ENCODE data around the gene TMEM31. TPM values are rescaled to one million over a fixed set of nuclear protein-coding genes. Genes with fewer than 3 reads are reported as not detected.

The TMEM31 gene
- total RNA-seq, 1 donor from 2014 or later = not detected

DNA sequence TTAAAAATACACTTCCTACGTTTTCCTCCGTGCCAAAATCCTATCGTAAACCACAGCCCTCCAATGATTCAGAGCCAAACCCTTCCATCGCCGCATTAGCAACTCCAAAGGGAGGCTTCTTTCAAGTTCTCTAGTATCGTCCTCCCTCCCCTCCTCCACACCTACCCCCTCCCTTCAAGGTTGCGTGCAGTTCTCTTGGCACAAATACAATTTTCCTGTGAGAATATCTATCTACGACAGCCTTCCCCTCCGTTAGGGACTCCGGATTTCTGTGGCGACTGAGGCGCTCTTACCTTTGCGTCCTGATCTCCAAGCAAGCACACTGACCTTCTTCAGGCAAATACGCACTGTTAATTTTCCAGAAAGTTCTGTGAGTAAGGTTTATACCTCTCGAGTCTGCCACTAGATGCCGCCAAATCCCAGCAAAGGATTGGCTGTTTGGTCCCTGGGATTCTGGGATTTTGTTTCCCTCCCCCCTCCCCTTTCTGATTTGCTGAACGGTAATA lies 23.0 kb upstream of the TMEM31 start:
- peak; percentile 25 for DNase-seq (ENCODE audit: low spot score)
- intact Hi-C loops (cut with micrococcal nuclease) = loop anchor here (1.0 to 2.0 kb wide), 3 partner anchors 119 to 133 kb away; no protein-coding TSS in a partner anchor

DNA sequence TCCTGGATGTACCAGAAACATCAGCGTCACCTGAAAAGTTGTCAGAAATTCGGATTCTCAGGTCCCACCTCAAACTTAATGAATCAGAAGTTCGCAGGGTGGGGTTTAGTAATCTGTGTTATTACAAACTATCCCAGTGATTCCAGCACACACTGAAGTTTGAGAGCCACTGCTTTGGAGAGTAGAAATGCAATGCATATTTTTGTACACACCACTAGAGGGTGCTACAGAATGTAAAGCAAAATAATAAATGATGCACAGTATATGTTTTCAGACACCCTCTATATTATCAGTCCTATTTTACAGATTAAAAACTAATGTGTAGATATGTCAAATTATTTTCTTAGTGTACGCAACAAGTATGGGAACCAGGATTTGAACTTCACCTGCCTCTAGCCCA lies 21.8 kb upstream of the TMEM31 start:
- Mint-ChIP-seq H3K27me3 (ENCODE audit: insufficient read depth) (no peaks in the 10 kb centered on the region), H3K36me3 (ENCODE audit: low read depth) (peaks cover 9% of the 10 kb centered on the region), H3K4me3 (peak overlapping the region; percentile 33), H3K9me3 (no peaks in the 10 kb centered on the region), H3K27ac (no peak overlapping the region), H3K4me1 (ENCODE audit: low read depth) (peaks cover 7% of the 10 kb centered on the region)
- intact Hi-C loops (cut with micrococcal nuclease) = loop anchor here (1.0 kb wide), 2 partner anchors 128 to 156 kb away; no protein-coding TSS in a partner anchor
- DNase-seq (ENCODE audit: low spot score) = no peak

More for the DNA sequence above, 23.0 kb upstream of the TMEM31 start:
- Mint-ChIP-seq H3K4me1 (ENCODE audit: low read depth) (peaks cover 11% of the 10 kb centered on the region), H3K36me3 (ENCODE audit: low read depth) (peaks cover 14% of the 10 kb centered on the region), H3K4me3 (no peak overlapping the region), H3K27ac (no peak overlapping the region), H3K9me3 (no peaks in the 10 kb centered on the region), H3K27me3 (ENCODE audit: insufficient read depth) (no peaks in the 10 kb centered on the region)

DNA sequence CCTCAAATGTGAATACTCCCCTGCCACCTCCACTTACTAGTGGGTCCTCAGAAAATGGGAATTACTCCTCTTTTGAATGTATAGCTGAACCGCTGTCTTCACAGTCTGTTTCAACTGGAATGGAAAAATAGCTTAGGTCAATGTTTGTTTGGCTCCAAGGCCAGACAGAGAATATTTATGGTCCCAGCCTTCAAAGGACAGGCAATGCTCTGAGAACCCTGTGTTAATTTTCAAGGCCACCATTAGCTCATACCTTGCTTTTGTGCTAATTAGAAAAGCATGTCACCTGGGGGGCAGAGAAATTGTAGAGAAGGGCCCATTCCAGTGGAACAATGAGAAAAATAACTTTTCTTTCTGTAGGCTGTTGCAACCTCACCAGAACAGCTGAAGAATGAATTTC lies 19.6 kb upstream of the TMEM31 start:
- DNase-seq (ENCODE audit: low spot score) = no peak
- no peaks in the 10 kb centered on the region for H3K4me1 Mint-ChIP-seq (ENCODE audit: low read depth)
- no peak overlapping the region for H3K27ac Mint-ChIP-seq
- H3K27me3 Mint-ChIP-seq (ENCODE audit: insufficient read depth) = no peaks in the 10 kb centered on the region
- no peaks in the 10 kb centered on the region for H3K36me3 Mint-ChIP-seq (ENCODE audit: low read depth)
- intact Hi-C loops (cut with micrococcal nuclease) = no loop called here
- no peak overlapping the region for H3K4me3 Mint-ChIP-seq
- no peaks in the 10 kb centered on the region for H3K9me3 Mint-ChIP-seq

DNA sequence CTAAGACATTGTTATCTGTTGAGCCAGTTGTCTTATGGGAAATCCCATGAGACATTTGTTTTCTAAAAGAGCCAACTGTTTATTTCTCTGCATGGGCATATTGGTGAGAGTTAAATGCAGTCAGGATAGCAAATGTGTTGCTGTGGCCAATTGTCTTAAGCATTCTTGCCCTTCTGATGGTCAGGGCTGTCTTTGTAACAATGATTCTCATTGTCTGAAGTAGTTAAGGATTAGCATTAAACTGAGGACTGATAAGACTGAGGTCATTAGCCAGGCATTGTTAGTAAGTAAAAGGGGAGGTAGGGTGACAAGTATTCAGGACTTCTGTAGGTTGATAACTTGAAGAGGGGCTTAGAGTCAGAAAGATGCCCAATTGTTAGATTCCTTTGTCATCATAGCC lies 13.0 kb upstream of the TMEM31 start:
- Mint-ChIP-seq H3K27me3 (ENCODE audit: insufficient read depth) (no peaks in the 10 kb centered on the region), H3K9me3 (no peaks in the 10 kb centered on the region), H3K36me3 (ENCODE audit: low read depth) (no peaks in the 10 kb centered on the region), H3K4me1 (ENCODE audit: low read depth) (no peaks in the 10 kb centered on the region), H3K27ac (no peak overlapping the region), H3K4me3 (no peak overlapping the region)
- intact Hi-C loops (cut with micrococcal nuclease) = no loop called here
- DNase-seq (ENCODE audit: low spot score) = no peak

DNA sequence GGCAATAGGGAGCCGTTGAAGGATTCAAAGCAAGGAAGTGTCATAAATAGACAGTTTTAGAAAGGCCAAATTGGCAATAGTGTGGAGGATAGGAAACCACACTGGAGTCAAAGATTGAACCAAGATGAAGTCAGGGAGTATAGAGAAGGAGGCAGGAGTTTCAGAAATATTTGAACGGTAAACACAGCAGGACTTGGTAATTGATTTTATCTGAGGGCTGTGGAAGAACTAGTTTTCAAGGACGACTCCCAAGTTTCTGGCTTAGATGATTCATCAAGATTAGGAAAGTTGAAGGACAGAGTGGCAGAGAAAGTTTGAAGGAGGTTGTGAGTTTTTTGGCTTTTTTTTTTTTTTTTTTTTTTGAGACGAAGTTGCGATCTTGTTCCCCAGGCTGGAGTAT lies 11.5 kb upstream of the TMEM31 start:
- H3K27me3 Mint-ChIP-seq (ENCODE audit: insufficient read depth) = no peaks in the 10 kb centered on the region
- no peaks in the 10 kb centered on the region for H3K9me3 Mint-ChIP-seq
- DNase-seq (ENCODE audit: low spot score) = no peak
- H3K4me3 Mint-ChIP-seq = no peak overlapping the region
- H3K4me1 Mint-ChIP-seq (ENCODE audit: low read depth) = no peaks in the 10 kb centered on the region
- no peaks in the 10 kb centered on the region for H3K36me3 Mint-ChIP-seq (ENCODE audit: low read depth)
- no peak overlapping the region for H3K27ac Mint-ChIP-seq
- intact Hi-C loops (cut with micrococcal nuclease) = no loop called here

DNA sequence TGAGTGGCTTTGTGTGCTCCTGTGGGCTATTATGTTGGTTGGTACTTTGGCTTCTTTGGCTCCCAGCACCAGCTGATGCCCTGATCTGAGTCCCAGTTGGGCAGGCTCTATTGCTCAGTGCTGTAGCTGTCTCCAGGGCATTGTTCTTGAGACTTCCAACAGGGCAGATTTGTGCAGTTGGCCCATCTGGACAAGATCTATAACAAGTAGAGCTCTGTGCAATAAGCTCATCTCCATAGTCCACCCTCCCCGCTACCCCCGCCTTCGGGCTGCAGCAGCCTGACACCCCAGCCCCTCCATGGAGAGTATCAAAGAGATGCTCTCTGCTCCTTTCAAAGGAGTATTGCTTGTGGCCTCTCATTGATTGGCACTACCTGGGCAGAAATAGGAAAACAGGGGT lies 5.8 kb upstream of the TMEM31 start:
- H3K4me3 Mint-ChIP-seq = no peak overlapping the region
- no peak overlapping the region for H3K27ac Mint-ChIP-seq
- DNase-seq (ENCODE audit: low spot score) = no peak
- no peaks in the 10 kb centered on the region for H3K4me1 Mint-ChIP-seq (ENCODE audit: low read depth)
- H3K9me3 Mint-ChIP-seq = no peaks in the 10 kb centered on the region
- H3K36me3 Mint-ChIP-seq (ENCODE audit: low read depth) = no peaks in the 10 kb centered on the region
- H3K27me3 Mint-ChIP-seq (ENCODE audit: insufficient read depth) = peaks cover 7% of the 10 kb centered on the region
- intact Hi-C loops (cut with micrococcal nuclease) = no loop called here

DNA sequence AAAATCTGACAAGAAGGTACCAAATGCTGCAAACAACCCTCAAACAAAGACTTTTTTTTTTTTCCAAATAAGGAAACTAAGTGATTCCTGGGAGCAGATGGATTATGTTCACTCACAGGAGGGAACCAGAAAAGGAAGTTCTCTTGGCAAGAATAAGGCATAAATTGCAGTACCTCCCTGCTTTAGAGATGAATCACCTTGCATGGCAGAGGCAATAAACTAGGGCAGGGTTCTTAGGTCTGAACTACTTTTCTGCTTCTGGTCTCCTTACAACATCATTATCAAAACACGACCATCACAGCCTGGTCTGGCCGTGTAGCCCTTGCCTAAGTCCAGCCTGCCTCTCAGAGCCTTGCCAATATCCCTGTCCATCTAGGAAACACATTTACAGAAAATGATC lies 6.3 kb downstream of the TMEM31 start:
- no peak overlapping the region for H3K4me3 Mint-ChIP-seq
- no peaks in the 10 kb centered on the region for H3K9me3 Mint-ChIP-seq
- no peak for DNase-seq (ENCODE audit: low spot score)

DNA sequence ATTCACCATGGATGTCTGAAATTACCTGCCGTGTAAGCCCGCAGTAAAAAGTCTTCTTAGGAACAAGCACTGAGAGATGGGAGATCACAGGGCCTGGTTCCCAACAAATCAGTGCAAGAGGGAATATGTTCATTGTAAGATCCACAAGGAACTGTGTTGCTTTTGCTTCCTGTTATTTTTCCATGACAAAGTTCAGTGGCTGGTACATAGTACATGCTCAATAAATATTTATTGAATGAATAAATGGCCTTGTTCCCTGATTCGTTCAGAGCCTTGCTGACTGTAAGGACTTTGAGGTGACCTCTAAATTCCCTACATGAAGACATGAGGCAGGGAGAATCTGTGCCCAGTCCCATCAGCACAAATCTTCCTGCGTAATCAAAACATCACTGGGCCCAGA lies 7.4 kb downstream of the TMEM31 start:
- Mint-ChIP-seq H3K4me3 (no peak overlapping the region), H3K36me3 (ENCODE audit: low read depth) (no peaks in the 10 kb centered on the region), H3K27me3 (ENCODE audit: insufficient read depth) (peaks cover 2% of the 10 kb centered on the region), H3K27ac (no peak overlapping the region), H3K4me1 (ENCODE audit: low read depth) (no peaks in the 10 kb centered on the region), H3K9me3 (no peaks in the 10 kb centered on the region)
- DNase-seq (ENCODE audit: low spot score) = no peak
- intact Hi-C loops (cut with micrococcal nuclease) = no loop called here

More for the DNA sequence above, 6.3 kb downstream of the TMEM31 start:
- Mint-ChIP-seq H3K4me1 (ENCODE audit: low read depth) (no peaks in the 10 kb centered on the region), H3K36me3 (ENCODE audit: low read depth) (no peaks in the 10 kb centered on the region), H3K27ac (no peak overlapping the region), H3K27me3 (ENCODE audit: insufficient read depth) (peaks cover 2% of the 10 kb centered on the region)
- intact Hi-C loops (cut with micrococcal nuclease) = no loop called here

DNA sequence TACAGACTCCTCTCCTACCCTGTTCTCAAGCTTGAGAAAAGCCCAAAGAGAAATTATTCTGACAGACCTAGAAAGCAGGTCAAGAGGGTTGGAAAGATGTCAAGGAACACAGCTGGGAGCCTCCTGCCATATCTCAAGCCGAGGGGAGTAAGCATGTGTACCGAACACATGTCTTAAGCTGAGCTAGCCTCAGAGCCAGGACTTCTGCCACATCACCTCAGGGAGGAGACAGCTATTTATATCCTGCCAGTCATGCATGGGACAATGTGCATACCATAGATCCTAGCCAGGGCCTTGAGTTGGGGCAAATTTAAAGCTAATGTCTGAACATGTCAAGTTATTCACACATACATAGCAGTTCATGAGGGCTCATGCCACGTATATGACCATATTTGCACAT lies 11.8 kb downstream of the TMEM31 start:
- Mint-ChIP-seq H3K4me1 (ENCODE audit: low read depth) (no peaks in the 10 kb centered on the region), H3K27me3 (ENCODE audit: insufficient read depth) (peaks cover 2% of the 10 kb centered on the region), H3K36me3 (ENCODE audit: low read depth) (no peaks in the 10 kb centered on the region), H3K27ac (no peak overlapping the region), H3K9me3 (no peaks in the 10 kb centered on the region), H3K4me3 (no peak overlapping the region)
- intact Hi-C loops (cut with micrococcal nuclease) = no loop called here
- no peak for DNase-seq (ENCODE audit: low spot score)

DNA sequence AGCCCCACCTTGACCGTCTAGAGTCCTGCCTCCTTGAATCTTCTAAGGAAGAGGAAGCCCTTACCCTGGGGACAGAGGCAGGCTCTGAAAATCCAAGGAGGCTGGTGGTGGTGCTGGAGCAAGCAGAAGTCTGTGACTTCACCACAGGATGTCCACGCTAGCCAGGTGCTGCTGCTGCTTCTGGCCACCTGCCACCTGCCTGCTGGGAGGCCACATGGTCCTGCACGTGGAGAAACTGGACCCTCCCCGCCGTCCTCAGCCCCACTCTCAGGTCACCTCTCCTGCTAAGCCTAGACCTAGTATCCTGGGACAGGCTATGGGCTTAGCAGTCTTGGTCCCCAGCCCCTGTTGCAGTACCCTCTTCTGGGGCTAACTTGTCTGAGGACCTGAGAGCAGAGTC lies 15.8 kb downstream of the TMEM31 start:
- peaks cover 6% of the 10 kb centered on the region for H3K27me3 Mint-ChIP-seq (ENCODE audit: insufficient read depth)
- H3K4me3 Mint-ChIP-seq = no peak overlapping the region
- H3K9me3 Mint-ChIP-seq = no peaks in the 10 kb centered on the region
- no peak for DNase-seq (ENCODE audit: low spot score)
- no peak overlapping the region for H3K27ac Mint-ChIP-seq
- H3K36me3 Mint-ChIP-seq (ENCODE audit: low read depth) = no peaks in the 10 kb centered on the region
- intact Hi-C loops (cut with micrococcal nuclease) = no loop called here
- no peaks in the 10 kb centered on the region for H3K4me1 Mint-ChIP-seq (ENCODE audit: low read depth)

DNA sequence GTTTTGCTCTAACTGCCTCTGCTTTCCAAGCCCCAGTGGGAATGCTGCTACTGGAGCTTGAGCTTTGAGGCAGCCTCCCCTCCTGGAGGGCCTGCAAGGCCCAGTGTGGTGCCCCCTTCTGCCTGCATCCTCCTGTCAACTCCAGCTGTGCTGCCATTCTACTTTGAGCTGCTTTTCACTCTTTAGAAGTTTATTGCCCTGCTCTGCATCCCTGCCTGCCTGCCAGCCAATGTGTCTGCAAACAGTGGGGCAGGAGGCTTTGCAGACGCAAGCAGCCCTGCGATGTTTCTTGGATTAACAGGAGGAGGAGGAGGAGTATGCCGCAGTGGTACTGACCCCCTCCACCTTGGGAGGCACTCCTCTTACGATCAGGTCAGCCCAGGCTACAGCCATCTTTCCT lies 16.4 kb downstream of the TMEM31 start:
- H3K27me3 Mint-ChIP-seq (ENCODE audit: insufficient read depth) = peaks cover 4% of the 10 kb centered on the region
- H3K9me3 Mint-ChIP-seq = no peaks in the 10 kb centered on the region
- intact Hi-C loops (cut with micrococcal nuclease) = no loop called here
- DNase-seq (ENCODE audit: low spot score) = no peak
- no peak overlapping the region for H3K27ac Mint-ChIP-seq
- no peaks in the 10 kb centered on the region for H3K4me1 Mint-ChIP-seq (ENCODE audit: low read depth)
- no peak overlapping the region for H3K4me3 Mint-ChIP-seq
- H3K36me3 Mint-ChIP-seq (ENCODE audit: low read depth) = no peaks in the 10 kb centered on the region

DNA sequence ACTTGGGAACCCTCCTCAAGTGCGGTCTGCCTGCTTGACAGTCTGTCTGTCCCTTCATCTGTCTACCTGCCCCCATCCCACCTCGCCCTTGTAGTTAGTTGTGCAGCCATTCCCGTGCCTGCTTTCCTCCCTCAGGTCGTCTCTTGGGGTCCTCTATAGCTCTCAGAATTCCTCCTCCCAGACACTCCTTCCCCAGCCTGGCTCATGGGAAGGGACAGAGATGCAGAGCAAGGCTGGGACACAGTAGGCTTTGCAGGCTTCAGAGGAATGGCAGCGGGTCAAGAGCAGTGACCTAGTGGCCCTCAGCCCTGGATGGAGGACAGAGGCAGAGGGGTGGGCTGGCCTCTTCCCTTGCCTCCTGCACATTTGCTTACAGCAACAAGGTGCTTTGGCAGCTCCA lies 18.3 kb downstream of the TMEM31 start:
- H3K36me3 Mint-ChIP-seq (ENCODE audit: low read depth) = no peaks in the 10 kb centered on the region
- H3K9me3 Mint-ChIP-seq = no peaks in the 10 kb centered on the region
- no peak overlapping the region for H3K4me3 Mint-ChIP-seq
- DNase-seq (ENCODE audit: low spot score) = no peak
- intact Hi-C loops (cut with micrococcal nuclease) = no loop called here
- peaks cover 1% of the 10 kb centered on the region for H3K4me1 Mint-ChIP-seq (ENCODE audit: low read depth)
- no peak overlapping the region for H3K27ac Mint-ChIP-seq
- peaks cover 4% of the 10 kb centered on the region for H3K27me3 Mint-ChIP-seq (ENCODE audit: insufficient read depth)

DNA sequence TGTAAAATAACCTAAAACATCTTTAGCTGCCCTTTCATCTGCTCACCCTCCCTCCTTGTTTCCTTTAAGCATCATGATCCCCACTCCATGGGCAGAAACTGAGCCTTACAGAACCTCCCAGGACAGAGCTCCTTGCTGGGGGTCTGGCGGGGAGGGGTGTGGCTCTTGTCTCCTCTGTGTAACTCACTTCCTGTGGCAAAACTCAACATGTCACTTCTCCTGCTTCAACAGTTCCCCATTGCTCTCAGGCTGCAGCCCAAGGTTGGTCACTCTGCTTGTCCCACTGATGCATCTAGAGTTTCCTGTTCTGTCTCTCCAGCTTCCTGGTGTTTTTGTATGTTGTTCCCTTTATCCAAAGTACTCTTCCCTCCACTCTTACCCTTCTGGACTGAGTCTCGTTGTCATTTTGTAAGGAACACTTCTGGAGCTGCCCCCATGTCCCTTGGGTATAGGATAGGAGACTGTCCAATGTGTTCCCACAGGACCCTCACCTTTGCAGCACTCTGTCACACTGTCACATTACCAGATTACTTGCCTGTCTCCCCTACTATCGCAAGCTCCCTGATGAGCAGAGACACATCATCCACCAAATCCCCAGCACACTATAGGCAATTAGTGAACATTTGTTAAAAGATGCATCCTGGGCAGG lies 19.6 kb downstream of the TMEM31 start:
- H3K36me3 Mint-ChIP-seq (ENCODE audit: low read depth) = no peaks in the 10 kb centered on the region
- H3K9me3 Mint-ChIP-seq = no peaks in the 10 kb centered on the region
- H3K4me3 Mint-ChIP-seq = no peak overlapping the region
- H3K27ac Mint-ChIP-seq = no peak overlapping the region
- H3K4me1 Mint-ChIP-seq (ENCODE audit: low read depth) = peaks cover 7% of the 10 kb centered on the region
- peaks cover 4% of the 10 kb centered on the region for H3K27me3 Mint-ChIP-seq (ENCODE audit: insufficient read depth)
- no peak for DNase-seq (ENCODE audit: low spot score)
- intact Hi-C loops (cut with micrococcal nuclease) = no loop called here

All from activated T-helper 1 cell treated with anti-CD3 and anti-CD28 coated beads, Interleukin-12 subunit alpha, Interleukin-12 subunit beta, Interleukin-2, Interleukin-4 antibody, amounts not matched to agents 30 ng/mL and 10 ng/mL and 1 ng/mL, durations not matched to agents 14 hours and 24 hours and 36 hours (primary cell).